ENCODE results near the gene RBM20.
"Not testable (repeated sequence)": the region's sequence is repeated elsewhere in the genome, so short reads cannot be mapped to it uniquely, and the experiment has no call there.

DNA sequence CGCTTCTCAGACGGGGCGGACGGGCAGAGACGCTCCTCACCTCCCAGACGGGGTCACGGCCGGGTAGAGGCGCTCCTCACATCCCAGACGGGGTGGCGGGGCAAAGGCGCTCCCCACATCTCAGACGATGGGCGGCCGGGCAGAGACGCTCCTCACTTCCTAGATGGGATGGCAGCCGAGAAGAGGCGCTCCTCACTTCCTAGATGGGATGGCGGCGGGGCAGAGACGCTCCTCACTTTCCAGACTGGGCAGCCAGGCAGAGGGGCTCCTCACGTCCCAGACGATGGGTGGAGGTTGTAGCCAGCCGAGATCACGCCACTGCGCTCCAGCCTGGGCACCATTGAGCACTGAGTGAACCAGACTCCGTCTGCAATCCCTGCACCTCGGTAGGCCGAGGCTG lies 123.5 kb downstream of the RBM20 start:
- TF ChIP-seq, protein P1, sequence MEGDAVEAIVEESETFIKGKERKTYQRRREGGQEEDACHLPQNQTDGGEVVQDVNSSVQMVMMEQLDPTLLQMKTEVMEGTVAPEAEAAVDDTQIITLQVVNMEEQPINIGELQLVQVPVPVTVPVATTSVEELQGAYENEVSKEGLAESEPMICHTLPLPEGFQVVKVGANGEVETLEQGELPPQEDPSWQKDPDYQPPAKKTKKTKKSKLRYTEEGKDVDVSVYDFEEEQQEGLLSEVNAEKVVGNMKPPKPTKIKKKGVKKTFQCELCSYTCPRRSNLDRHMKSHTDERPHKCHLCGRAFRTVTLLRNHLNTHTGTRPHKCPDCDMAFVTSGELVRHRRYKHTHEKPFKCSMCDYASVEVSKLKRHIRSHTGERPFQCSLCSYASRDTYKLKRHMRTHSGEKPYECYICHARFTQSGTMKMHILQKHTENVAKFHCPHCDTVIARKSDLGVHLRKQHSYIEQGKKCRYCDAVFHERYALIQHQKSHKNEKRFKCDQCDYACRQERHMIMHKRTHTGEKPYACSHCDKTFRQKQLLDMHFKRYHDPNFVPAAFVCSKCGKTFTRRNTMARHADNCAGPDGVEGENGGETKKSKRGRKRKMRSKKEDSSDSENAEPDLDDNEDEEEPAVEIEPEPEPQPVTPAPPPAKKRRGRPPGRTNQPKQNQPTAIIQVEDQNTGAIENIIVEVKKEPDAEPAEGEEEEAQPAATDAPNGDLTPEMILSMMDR (IDR thresholded peaks at IDR 0.05) = not testable (repeated sequence)
- not testable (repeated sequence) for TF ChIP-seq POLR2A (IDR thresholded peaks at IDR 0.05)

Measured in gastroesophageal sphincter (tissue), 3 donors.